Peyer's patch (tissue), 4 donors: ENCODE measurements around the gene CSMD2.

Source experiments
- POLR2A ChIP-seq, 2 donors: fragments of 450-650 bp; IDR thresholded peaks; one replicate each; pipeline ENCODE4 v1.5.1; 2017; ENCODE audit warnings: antibody characterized with exemption in 2 of 2, mild to moderate bottlenecking in 2 of 2, moderate library complexity in 2 of 2
- TF ChIP-seq, protein P1 (sequence below), 6 experiments: fragments of 450-650 bp in 4 of 6; fragments of 200-600 bp in 2 of 6; sonication (generic) in 1 of 6; IDR thresholded peaks; one replicate each; pipeline ENCODE4 v1.5.1; 2017 to 2019; ENCODE audit warnings: antibody characterized with exemption in 6 of 6, mild to moderate bottlenecking in 3 of 6, moderate library complexity in 1 of 6

DNA sequence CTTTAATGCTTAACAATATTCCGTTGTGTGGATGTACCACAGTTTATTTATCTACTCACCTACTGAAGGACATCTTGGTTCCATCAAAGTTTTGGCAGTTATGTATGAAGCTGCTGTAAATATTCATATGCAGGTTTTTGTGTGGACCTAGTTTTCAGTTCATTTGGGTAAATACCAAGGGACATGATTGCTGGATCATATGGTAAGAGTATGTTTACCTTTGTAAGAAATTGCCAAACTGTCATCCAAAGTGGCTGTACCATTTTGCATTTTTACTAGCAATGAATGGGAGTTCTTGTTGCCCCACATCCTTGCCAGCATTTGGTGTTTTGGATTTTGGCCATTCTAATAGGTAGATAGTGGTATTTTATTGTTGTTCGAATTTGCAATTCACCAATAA is 682.6 kb downstream of the CSMD2 start:
- TF ChIP-seq, protein P1, sequence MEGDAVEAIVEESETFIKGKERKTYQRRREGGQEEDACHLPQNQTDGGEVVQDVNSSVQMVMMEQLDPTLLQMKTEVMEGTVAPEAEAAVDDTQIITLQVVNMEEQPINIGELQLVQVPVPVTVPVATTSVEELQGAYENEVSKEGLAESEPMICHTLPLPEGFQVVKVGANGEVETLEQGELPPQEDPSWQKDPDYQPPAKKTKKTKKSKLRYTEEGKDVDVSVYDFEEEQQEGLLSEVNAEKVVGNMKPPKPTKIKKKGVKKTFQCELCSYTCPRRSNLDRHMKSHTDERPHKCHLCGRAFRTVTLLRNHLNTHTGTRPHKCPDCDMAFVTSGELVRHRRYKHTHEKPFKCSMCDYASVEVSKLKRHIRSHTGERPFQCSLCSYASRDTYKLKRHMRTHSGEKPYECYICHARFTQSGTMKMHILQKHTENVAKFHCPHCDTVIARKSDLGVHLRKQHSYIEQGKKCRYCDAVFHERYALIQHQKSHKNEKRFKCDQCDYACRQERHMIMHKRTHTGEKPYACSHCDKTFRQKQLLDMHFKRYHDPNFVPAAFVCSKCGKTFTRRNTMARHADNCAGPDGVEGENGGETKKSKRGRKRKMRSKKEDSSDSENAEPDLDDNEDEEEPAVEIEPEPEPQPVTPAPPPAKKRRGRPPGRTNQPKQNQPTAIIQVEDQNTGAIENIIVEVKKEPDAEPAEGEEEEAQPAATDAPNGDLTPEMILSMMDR (IDR thresholded peaks at IDR 0.05), result no peak
- TF ChIP-seq POLR2A (IDR thresholded peaks at IDR 0.05), result no peak
